Tibial artery (tissue), 4 donors: ENCODE data around the gene FREM3.
"Not testable (repeated sequence)": the region's sequence is repeated elsewhere in the genome, so short reads cannot be mapped to it uniquely, and the experiment has no call there.

Experiments used
- DNase-seq, 2 donors: peaks; one replicate each; pipeline ENCODE4 v3.0.0-alpha.2; 2019
- H3K27ac ChIP-seq, 2 donors: fragments of 200-600 bp; sonication (generic) in 1 of 2; 1 replicate in 1 of 2; 2 replicates in 1 of 2; pipeline ENCODE4 v1.5.1; 2018 to 2019; ENCODE audit warnings: mild to moderate bottlenecking in 1 of 2
- H3K27me3 ChIP-seq, 2 donors: fragments of 200-600 bp; sonication (generic) in 1 of 2; one replicate each; pipeline versions ENCODE4 v1.5.1 to v1.6.0; 2016 to 2019
- H3K36me3 ChIP-seq, 3 donors: fragments of 200-600 bp; sonication (generic) in 2 of 3; one replicate each; pipeline ENCODE4 v1.5.1; 2016 to 2019; ENCODE audit warnings: mild to moderate bottlenecking in 2 of 3
- H3K4me1 ChIP-seq, 4 donors: fragments of 200-600 bp; sonication (generic) in 2 of 4; 1 replicate in 3 of 4; 2 replicates in 1 of 4; pipeline ENCODE4 v1.5.1; 2016 to 2019
- H3K4me3 ChIP-seq, 2 donors: fragments of 200-600 bp; sonication (generic) in 1 of 2; 1 replicate in 1 of 2; 2 replicates in 1 of 2; pipeline ENCODE4 v1.5.1; 2018 to 2019; ENCODE audit warnings: mild to moderate bottlenecking in 2 of 2
- H3K9me3 ChIP-seq, 3 donors: fragments of 200-600 bp; sonication (generic) in 1 of 3; one replicate each; pipeline ENCODE4 v1.5.1; 2016 to 2019
- intact Hi-C: fragments of 100-400 bp; cut with DNase I; formaldehyde crosslinking; loops from one replicate; pipeline ENCODE4 v1.15.0; 2023; ENCODE audit warnings: low total_unique reads
- TF ChIP-seq, protein P1 (sequence below), 2 experiments: fragments of 200-600 bp in 1 of 2; fragments of 450-650 bp in 1 of 2; IDR thresholded peaks; one replicate each; pipeline ENCODE4 v1.5.1; 2017 to 2019; ENCODE audit warnings: antibody characterized with exemption in 2 of 2, mild to moderate bottlenecking in 1 of 2, moderate library complexity in 1 of 2

Gene FREM3

DNA sequence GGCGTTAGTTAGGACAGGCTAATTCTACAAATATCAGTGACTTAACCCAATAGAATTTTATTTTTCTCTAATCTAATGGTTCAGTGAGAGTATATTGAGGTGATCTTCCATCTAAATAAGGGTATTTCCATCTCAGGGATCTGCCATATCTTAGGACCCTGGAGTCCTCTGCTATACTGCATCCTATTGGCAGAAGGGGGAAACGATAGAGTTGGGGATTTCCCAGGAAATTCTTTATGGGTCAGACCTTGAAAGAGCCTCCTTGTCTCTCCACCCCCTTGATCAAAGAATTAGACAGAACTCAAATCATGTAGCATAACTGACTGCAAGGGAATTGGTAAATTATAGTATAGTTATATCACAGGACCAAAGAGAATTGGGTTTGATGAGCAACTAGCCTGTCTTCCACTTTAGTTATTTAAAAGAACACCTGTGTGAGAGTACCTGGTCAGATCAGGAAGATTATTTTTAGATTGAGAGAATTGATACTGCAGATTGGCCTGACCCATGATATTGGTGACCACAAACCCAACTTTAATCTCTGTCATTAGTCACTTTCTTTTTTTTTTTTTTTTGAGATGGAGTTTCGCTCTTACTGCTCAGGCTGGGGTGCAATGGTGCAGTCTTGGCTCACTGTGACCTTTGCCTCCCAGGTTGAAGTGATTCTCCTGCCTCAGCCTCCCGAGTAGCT, 161.4 kb downstream of the FREM3 start:
- Histone ChIP-seq H3K4me3 (no peak overlapping the region), H3K27me3 (no peaks in the 10 kb centered on the region), H3K9me3 (no peaks in the 10 kb centered on the region), H3K27ac (no peak overlapping the region), H3K4me1 (no peaks in the 10 kb centered on the region), H3K36me3 (peaks cover 84 to 97% (median 86%) of the 10 kb centered on the region in 3 donors)
- no peak for DNase-seq
- intact Hi-C loops: no loop called here
- TF ChIP-seq, protein P1, sequence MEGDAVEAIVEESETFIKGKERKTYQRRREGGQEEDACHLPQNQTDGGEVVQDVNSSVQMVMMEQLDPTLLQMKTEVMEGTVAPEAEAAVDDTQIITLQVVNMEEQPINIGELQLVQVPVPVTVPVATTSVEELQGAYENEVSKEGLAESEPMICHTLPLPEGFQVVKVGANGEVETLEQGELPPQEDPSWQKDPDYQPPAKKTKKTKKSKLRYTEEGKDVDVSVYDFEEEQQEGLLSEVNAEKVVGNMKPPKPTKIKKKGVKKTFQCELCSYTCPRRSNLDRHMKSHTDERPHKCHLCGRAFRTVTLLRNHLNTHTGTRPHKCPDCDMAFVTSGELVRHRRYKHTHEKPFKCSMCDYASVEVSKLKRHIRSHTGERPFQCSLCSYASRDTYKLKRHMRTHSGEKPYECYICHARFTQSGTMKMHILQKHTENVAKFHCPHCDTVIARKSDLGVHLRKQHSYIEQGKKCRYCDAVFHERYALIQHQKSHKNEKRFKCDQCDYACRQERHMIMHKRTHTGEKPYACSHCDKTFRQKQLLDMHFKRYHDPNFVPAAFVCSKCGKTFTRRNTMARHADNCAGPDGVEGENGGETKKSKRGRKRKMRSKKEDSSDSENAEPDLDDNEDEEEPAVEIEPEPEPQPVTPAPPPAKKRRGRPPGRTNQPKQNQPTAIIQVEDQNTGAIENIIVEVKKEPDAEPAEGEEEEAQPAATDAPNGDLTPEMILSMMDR (IDR thresholded peaks at IDR 0.05): no peak

DNA sequence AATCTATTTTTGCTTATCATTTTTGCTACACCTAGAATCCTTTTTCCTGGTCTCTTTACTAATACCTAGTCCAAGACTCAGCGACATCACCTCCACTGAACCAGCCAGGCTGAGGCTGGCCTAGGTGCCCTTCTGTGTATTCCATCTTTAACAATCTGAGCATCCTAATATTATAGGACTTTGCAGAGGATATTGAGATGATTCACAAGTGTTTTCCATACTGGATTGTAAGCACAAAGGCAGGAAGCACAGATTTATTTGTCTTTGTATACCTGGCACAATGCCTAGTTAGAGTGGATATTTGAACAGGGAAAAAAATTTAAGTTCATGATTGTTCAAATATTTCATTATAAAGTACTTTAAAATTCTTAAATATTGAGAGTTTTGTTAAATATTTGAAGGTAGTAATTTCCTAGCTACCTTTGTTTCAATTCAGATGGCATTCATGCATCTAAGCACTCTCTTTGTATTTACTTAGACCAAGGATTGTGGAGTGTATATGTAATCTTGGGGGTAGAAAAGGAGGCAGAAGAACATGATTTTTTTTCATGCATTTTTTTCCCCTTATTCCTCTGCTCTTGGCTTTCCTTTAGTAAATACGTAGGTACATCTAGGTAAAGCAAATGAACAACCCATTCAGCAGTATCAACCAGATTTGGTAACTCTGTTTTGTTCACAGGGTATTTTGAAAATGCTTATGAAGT, 168.5 kb downstream of the FREM3 start:
- DNase-seq: no peak
- H3K27me3 ChIP-seq: no peaks in the 10 kb centered on the region
- H3K4me1 ChIP-seq: peaks cover 0 to 8% (median 0%) of the 10 kb centered on the region in 4 donors
- peaks cover 70 to 90% (median 83%) of the 10 kb centered on the region in 3 donors for H3K36me3 ChIP-seq
- TF ChIP-seq, protein P1 (IDR thresholded peaks at IDR 0.05): no peak
- H3K27ac ChIP-seq: no peak overlapping the region
- H3K4me3 ChIP-seq: no peak overlapping the region
- no peaks in the 10 kb centered on the region for H3K9me3 ChIP-seq
- intact Hi-C loops: no loop called here

DNA sequence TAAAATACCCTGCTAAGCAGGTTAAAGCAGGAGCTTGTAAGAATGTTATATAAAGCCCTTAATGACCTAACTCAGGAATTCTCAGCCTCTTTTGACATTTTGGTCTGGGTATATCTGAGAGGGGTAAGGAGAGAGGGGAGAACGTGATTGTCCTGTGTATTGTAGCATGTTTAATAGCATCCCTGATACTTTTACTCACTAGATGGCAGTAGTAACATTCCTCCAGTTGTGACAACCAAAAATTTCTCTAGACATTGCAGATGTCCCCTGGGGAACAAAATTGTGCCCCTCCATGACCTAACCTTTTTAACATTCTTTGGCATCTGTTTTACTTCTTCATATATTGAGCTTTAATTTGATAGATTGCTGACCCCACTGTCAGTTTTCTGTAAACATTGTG, 169.1 kb downstream of the FREM3 start:
- intact Hi-C loops: no loop called here
- TF ChIP-seq, protein P1 (IDR thresholded peaks at IDR 0.05): peak in 1 of 2 experiments; percentile 13
- H3K27ac ChIP-seq: no peak overlapping the region

DNA sequence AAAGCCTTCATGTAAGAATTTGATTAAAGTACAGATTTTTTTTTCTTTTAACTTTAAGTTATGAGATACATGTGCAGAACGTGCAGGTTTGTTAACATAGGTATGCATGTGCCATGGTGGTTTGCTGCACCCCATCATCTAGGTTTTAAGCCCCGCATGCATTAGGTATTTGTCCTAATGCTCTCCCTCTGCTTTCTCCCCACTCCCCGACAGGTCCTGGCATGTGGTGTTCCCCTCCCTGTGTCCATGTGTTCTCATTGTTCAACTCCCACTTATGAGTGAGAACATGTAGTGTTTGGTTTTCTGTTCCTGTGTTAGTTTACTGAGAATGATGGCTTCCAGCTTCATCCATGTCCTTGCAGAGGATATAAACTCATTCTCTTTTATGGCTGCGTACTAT, 172.4 kb downstream of the FREM3 start:
- H3K27me3 ChIP-seq, H3K27ac ChIP-seq, H3K4me3 ChIP-seq, intact Hi-C loops, DNase-seq, H3K9me3 ChIP-seq: not testable (repeated sequence)
- H3K4me1 ChIP-seq: peaks cover 0 to 13% (median 0%) of the 10 kb centered on the region in 4 donors
- peaks cover 74 to 88% (median 82%) of the 10 kb centered on the region in 3 donors for H3K36me3 ChIP-seq

More for the DNA sequence above, 169.1 kb downstream of the FREM3 start:
- Histone ChIP-seq H3K4me3 (no peak overlapping the region), H3K4me1 (peaks cover 0 to 8% (median 0%) of the 10 kb centered on the region in 4 donors), H3K36me3 (peaks cover 69 to 90% (median 83%) of the 10 kb centered on the region in 3 donors), H3K9me3 (no peaks in the 10 kb centered on the region), H3K27me3 (no peaks in the 10 kb centered on the region)
- DNase-seq: no peak
